Stimulated activated effector memory CD8-positive, alpha-beta T cell treated with anti-CD3 and anti-CD28 coated beads, Interleukin-12 subunit alpha, Interleukin-12 subunit beta, amount 100 ng/mL, for 72 hours (primary cell): Measurements from ENCODE around the gene HDAC4.

Experiments used
- ATAC-seq: fragments of 150-1000 bp; cut with Tn5 transposase; 2 replicates; pipeline ENCODE4 v1.10.0; 2021
- DNase-seq, 2 donors: peaks; one replicate each; pipeline ENCODE4 v3.0.0; 2021 to 2022; ENCODE audit warnings: low spot score in 2 of 2
- H3K27ac Mint-ChIP-seq: one replicate; pipeline ENCODE4 v1.8.0; 2022; ENCODE audit warnings: mild to moderate bottlenecking, mixed read lengths
- H3K36me3 Mint-ChIP-seq: one replicate; pipeline ENCODE4 v1.8.0; 2022; ENCODE audit warnings: mild to moderate bottlenecking, mixed read lengths
- H3K4me1 Mint-ChIP-seq: one replicate; pipeline ENCODE4 v1.8.0; 2022; ENCODE audit warnings: mixed read lengths
- H3K4me3 Mint-ChIP-seq: one replicate; pipeline ENCODE4 v1.8.0; 2022; ENCODE audit warnings: mild to moderate bottlenecking, mixed read lengths
- H3K9me3 Mint-ChIP-seq: one replicate; pipeline ENCODE4 v1.8.0; 2022; ENCODE audit warnings: mixed read lengths

Gene HDAC4

GRCh38 chr2:238998801-238999200 is 402.0 kb downstream of the HDAC4 start:
- H3K4me1 Mint-ChIP-seq = no peaks in the 10 kb centered on the region
- H3K27ac Mint-ChIP-seq = no peak overlapping the region
- DNase-seq (no peak), ATAC-seq (no peak)
- no peak overlapping the region for H3K4me3 Mint-ChIP-seq
- no peaks in the 10 kb centered on the region for H3K9me3 Mint-ChIP-seq
- H3K36me3 Mint-ChIP-seq = peaks cover 6% of the 10 kb centered on the region
